HCT116 (cell line): ENCODE data around the gene ANXA3.

Experiments used
- EZH2 ChIP-seq: fragments of 200-600 bp; sonication (generic); IDR thresholded peaks from 2 replicates; pipeline ENCODE4 v1.6.1; 2017; ENCODE audit warnings: antibody characterized with exemption, mixed run types
- JUND ChIP-seq: IDR thresholded peaks from 2 replicates; pipeline ENCODE4 v1.6.1; 2012
- RAD21 ChIP-seq: IDR thresholded peaks from 2 replicates; pipeline ENCODE4 v1.6.1; 2012; ENCODE audit warnings: low read depth, mild to moderate bottlenecking
- SP1 ChIP-seq: IDR thresholded peaks from 2 replicates; pipeline ENCODE4 v1.6.1; 2012; ENCODE audit warnings: low read depth
- TF ChIP-seq, protein P1 (sequence below), 3 experiments: fragments of 200-600 bp in 1 of 3; sonication (generic) in 1 of 3; IDR thresholded peaks in 2 of 3; conservative IDR thresholded peaks in 1 of 3; 2 replicates each; pipeline ENCODE4 v1.5.1; 2012 to 2017; ENCODE audit warnings: low read depth in 2 of 3, low read length in 2 of 3, antibody characterized with exemption in 1 of 3, borderline replicate concordance in 1 of 3, control low read depth in 1 of 3, mild to moderate bottlenecking in 1 of 3, mixed read lengths in 1 of 3, mixed run types in 1 of 3, moderate library complexity in 1 of 3; ENCODE audit not compliant: insufficient read depth in 1 of 3

GRCh38 chr4:78571804-78572203 is 20.2 kb downstream of the ANXA3 start:
- TF ChIP-seq, protein P1, sequence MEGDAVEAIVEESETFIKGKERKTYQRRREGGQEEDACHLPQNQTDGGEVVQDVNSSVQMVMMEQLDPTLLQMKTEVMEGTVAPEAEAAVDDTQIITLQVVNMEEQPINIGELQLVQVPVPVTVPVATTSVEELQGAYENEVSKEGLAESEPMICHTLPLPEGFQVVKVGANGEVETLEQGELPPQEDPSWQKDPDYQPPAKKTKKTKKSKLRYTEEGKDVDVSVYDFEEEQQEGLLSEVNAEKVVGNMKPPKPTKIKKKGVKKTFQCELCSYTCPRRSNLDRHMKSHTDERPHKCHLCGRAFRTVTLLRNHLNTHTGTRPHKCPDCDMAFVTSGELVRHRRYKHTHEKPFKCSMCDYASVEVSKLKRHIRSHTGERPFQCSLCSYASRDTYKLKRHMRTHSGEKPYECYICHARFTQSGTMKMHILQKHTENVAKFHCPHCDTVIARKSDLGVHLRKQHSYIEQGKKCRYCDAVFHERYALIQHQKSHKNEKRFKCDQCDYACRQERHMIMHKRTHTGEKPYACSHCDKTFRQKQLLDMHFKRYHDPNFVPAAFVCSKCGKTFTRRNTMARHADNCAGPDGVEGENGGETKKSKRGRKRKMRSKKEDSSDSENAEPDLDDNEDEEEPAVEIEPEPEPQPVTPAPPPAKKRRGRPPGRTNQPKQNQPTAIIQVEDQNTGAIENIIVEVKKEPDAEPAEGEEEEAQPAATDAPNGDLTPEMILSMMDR (IDR thresholded peaks at IDR 0.05 in 2 of 3, conservative IDR thresholded peaks at IDR 0.05 in 1 of 3; ENCODE audit: borderline replicate concordance in 1 of 3, insufficient read depth in 1 of 3, low read depth in 2 of 3, low read length in 2 of 3): no peak
- TF ChIP-seq SP1: no peak
- no peak for TF ChIP-seq EZH2
- TF ChIP-seq JUND: no peak
- no peak for TF ChIP-seq RAD21
